HepG2 (cell line): ENCODE measurements around the gene GATB. TPM values are rescaled to one million over a fixed set of nuclear protein-coding genes. Genes with fewer than 3 reads are reported as not detected.
A peak's percentile ranks its signal among the peaks of the same experiment; 100 is the strongest.

Source experiments
- CREB1 ChIP-seq, 2 experiments: fragments of 450-650 bp in 1 of 2; IDR thresholded peaks; 2 replicates each; pipeline ENCODE4 v1.6.1; 2016 to 2017; ENCODE audit warnings: control low read depth in 1 of 2, mild to moderate bottlenecking in 1 of 2, missing compliant biosample characterization in 1 of 2, missing genetic modification characterization in 1 of 2
- E2F5 ChIP-seq: sonication (generic); formaldehyde crosslinking; conservative IDR thresholded peaks from 2 replicates; pipeline ENCODE4 v1.4.0; 2020; ENCODE audit warnings: missing genetic modification reagents
- ETV5 ChIP-seq: IDR thresholded peaks from 2 replicates; pipeline ENCODE4 v1.6.1; 2018; ENCODE audit warnings: missing biosample characterization, missing genetic modification reagents, inconsistent platforms, borderline replicate concordance
- ZFP36 ChIP-seq: fragments of 150-350 bp; IDR thresholded peaks from 2 replicates; pipeline ENCODE4 v1.6.1; 2018; ENCODE audit warnings: borderline replicate concordance, low read length, low read depth; ENCODE audit not compliant: partially characterized antibody
- ZNF646 ChIP-seq: sonication (generic); formaldehyde crosslinking; IDR thresholded peaks from 2 replicates; pipeline ENCODE4 v1.9.0; 2021; ENCODE audit warnings: mild to moderate bottlenecking, missing genetic modification reagents
- ZNF747 ChIP-seq: sonication (generic); formaldehyde crosslinking; IDR thresholded peaks from 2 replicates; pipeline ENCODE4 v1.8.1; 2023; ENCODE audit warnings: missing genetic modification reagents, mild to moderate bottlenecking, borderline replicate concordance
- polyA plus RNA-seq, 8 experiments: library from polyadenylated mRNA; depleted of rRNA in 3 of 8; stranded (reverse) in 7 of 8; unstranded in 1 of 8; fragments of >200 nt; fragmentation: Illumina TruSeq in 4 of 8; extraction: Trizol in 4 of 8; gene quantifications; 2 replicates each; pipeline versions ENCODE4 v1.2.1 to v1.2.3, GENCODE V29; 2011 to 2016; ENCODE audit warnings: low read depth in 4 of 8, missing spikeins in 1 of 8, mixed read lengths in 1 of 8; ENCODE audit not compliant: insufficient read depth in 1 of 8
- total RNA-seq, 5 experiments: library from RNA; depleted of rRNA; stranded (reverse); fragments of >200 nt; fragmentation: Illumina TruSeq; extraction: Trizol; gene quantifications; 2 replicates each; pipeline ENCODE4 v1.2.3, GENCODE V29; 2016; ENCODE audit warnings: low read depth in 1 of 5

Gene GATB
- total and polyA plus RNA-seq, 2 of the 13 experiments (the other 11 are each of a cell fraction or from before 2014, with no cell fraction given): 32.3 to 32.4 TPM

DNA sequence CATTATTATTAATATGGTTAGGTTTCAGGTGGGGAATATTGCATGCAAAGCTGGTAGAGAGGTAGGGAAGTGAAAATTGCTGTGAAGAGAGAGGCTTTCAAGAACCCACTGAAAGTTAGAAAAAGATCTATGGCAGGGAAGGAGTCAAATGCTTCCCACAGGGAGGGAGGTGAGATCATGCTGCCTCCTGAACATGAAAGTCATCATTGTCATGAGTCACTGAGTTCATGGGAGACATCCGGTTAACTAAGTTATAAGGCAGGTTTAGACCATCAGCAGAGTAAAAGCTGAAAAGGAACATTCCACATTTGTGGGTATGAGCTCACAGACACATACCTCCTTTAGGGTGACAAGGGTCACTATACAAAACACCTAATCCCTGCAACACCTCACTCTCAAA lies 16.2 kb downstream of the GATB start (continued):
- TF ChIP-seq ZNF646: no peak
- TF ChIP-seq CREB1 (IDR thresholded peaks at IDR 0.05): peak; percentile 31; the same call in 1 of the 2 replicates
- no peak for TF ChIP-seq CREB1 (CRISPR knock-in tag; IDR thresholded peaks at IDR 0.05)
- no peak for TF ChIP-seq ZNF747 (CRISPR knock-in tag)
- TF ChIP-seq ETV5 (CRISPR knock-in tag): peak; percentile 32; the same call in 1 of the 2 replicates
- TF ChIP-seq ZFP36: no peak
- TF ChIP-seq E2F5 (CRISPR knock-in tag): no peak
